PC-3 (cell line): ENCODE data around the gene TFB2M.

Source experiments
- EZH2phosphoT487 ChIP-seq: fragments of 300-600 bp; sonication (generic); IDR thresholded peaks from 2 replicates; pipeline ENCODE4 v1.6.1; 2018; ENCODE audit warnings: mild to moderate bottlenecking, antibody characterized with exemption, low read length, borderline replicate concordance
- TF ChIP-seq, protein P1 (sequence below): fragments of 300-600 bp; sonication (generic); conservative IDR thresholded peaks from 2 replicates; pipeline ENCODE4 v1.5.1; 2017; ENCODE audit warnings: antibody characterized with exemption, low read depth, mild to moderate bottlenecking, low read length

GRCh38 chr1:246516126-246516525 is 49.9 kb downstream of the TFB2M start:
- TF ChIP-seq, protein P1, sequence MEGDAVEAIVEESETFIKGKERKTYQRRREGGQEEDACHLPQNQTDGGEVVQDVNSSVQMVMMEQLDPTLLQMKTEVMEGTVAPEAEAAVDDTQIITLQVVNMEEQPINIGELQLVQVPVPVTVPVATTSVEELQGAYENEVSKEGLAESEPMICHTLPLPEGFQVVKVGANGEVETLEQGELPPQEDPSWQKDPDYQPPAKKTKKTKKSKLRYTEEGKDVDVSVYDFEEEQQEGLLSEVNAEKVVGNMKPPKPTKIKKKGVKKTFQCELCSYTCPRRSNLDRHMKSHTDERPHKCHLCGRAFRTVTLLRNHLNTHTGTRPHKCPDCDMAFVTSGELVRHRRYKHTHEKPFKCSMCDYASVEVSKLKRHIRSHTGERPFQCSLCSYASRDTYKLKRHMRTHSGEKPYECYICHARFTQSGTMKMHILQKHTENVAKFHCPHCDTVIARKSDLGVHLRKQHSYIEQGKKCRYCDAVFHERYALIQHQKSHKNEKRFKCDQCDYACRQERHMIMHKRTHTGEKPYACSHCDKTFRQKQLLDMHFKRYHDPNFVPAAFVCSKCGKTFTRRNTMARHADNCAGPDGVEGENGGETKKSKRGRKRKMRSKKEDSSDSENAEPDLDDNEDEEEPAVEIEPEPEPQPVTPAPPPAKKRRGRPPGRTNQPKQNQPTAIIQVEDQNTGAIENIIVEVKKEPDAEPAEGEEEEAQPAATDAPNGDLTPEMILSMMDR: no peak
- TF ChIP-seq EZH2phosphoT487: no peak
